GM19239 (cell line): ENCODE data around the gene IDH1.
"Not testable (repeated sequence)": the region's sequence is repeated elsewhere in the genome, so short reads cannot be mapped to it uniquely, and the experiment has no call there.

Experiments used
- DNase-seq: peaks from one replicate; pipeline ENCODE4 v3.0.0; 2011; ENCODE audit warnings: low spot score; ENCODE audit not compliant: insufficient read length
- FAIRE-seq: peaks from 2 replicates; lab custom pipeline; 2011; peaks lifted over from hg19 to GRCh38; lab: Jason Lieb, UNC

IDH1 gene

GRCh38 chr2:208254871-208255556 lies at the start of gene IDH1:
IDH1 (minus strand) TSS chr2:208255071; CDS start chr2:208251551, 3,520 bp downstream.
- FAIRE-seq: peak; percentile 96
- DNase-seq: peak; percentile 64

- FAIRE-seq (no peak), DNase-seq (no peak)
These were observed 49.3 kb upstream of the IDH1 start for GRCh38 chr2:208304157-208304556.

DNA sequence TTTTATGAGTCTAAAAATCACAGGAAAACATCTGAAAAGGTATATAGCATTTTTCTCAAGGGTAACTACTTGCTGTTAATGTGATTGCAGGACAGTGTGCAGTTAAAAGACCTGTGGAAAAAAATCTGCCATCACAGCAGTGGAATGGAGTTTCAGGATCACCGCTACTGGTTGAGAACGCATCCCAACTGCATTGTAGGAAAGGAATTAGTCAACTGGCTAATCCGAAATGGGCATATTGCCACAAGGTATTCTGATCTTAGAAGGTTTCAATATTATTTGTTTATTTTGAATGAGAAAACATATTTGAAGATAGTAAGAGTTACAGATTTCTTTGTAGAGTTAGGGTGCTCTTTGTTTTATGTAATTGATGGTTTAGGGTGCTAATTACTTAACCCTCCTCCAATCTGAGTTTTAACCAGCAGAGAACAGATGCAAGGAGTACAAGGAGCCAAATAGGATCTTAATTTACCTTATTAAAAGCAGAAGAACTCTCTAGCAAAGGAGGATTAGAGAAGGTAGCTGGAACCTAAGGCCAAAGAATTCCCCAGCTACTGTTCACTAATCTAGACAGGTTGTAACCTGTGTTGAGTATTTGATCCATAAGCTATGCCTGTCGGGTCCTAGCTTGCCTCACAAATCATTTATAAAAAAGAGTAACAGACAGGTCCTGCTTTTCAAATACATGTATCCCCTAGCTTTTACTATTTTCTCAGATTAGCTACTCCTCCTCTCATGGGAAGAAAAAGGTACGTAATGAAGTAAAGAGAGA lies 46.2 kb upstream of the IDH1 start:
- FAIRE-seq (no peak), DNase-seq (no peak)

- FAIRE-seq: no peak
These were observed 43.1 kb upstream of the IDH1 start for GRCh38 chr2:208297961-208298360.

GRCh38 chr2:208296610-208297009 lies 41.7 kb upstream of the IDH1 start:
- DNase-seq: no peak
- FAIRE-seq: no peak

More at GRCh38 chr2:208297961-208298360, 43.1 kb upstream of the IDH1 start:
- no peak for DNase-seq

GRCh38 chr2:208295834-208296233 lies 41.0 kb upstream of the IDH1 start:
- no peak for FAIRE-seq
- no peak for DNase-seq

- peak; percentile 35 for FAIRE-seq
- DNase-seq: no peak
These were observed 39.7 kb upstream of the IDH1 start for GRCh38 chr2:208294482-208295024.

DNA sequence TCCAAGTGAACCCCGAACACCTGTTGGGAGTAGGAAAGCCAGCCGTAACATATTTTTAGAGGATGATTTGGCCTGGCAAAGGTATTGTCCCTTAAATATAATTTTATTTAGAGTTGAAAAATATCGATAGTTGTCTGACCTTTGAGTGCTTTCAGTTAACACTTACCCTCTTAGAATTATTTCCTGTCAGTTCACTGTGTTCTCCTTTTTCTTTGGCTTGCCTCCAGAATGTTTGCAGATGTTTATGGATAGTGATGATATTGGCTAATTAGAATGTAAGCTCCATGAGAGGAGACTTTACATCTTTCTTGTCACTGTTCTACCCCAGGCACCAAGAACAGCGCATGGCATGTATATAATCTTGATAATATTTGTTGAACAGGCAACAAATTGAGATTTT lies 31.0 kb upstream of the IDH1 start:
- FAIRE-seq (no peak), DNase-seq (no peak)

DNA sequence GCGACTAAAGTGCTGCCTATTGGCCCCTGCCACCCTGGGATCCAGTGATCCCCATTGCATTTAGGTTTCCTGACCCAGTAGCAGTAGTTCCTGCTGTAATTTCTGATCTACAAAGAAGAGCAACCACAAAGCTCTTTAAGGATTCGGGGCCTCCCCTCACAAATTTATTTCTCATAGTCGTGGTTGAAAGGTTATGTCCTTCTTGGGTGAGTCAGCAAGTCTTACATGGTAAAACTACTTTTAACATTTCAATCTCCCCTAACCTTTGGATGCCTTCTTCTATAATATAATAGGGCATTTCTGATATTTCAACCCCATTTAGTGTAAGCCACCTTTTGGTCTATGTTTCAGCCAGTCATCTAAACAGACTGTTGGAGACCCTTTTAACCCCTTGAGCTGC lies 26.1 kb upstream of the IDH1 start:
- no peak for DNase-seq

DNA sequence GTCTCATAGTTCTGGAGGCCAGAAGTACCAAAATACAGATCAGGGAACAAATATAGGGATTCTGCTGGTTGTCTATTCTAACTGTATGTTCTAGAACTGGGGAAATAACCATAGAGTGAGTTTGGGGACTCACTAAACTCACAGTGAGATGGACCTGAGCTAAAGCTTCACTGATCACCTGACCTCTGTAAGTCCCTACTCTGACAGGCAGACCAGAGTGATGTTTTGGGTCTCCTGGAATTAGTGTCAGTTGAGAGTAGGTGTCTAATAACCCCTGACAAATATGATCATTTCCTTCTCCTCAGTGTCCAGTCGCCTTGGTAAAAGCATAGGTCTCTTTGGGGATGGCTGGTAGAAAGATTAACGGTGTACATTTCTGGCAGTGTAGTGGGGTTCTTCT lies 25.4 kb upstream of the IDH1 start:
- FAIRE-seq (no peak), DNase-seq (no peak)

More for the DNA sequence above, 26.1 kb upstream of the IDH1 start:
- no peak for FAIRE-seq

DNA sequence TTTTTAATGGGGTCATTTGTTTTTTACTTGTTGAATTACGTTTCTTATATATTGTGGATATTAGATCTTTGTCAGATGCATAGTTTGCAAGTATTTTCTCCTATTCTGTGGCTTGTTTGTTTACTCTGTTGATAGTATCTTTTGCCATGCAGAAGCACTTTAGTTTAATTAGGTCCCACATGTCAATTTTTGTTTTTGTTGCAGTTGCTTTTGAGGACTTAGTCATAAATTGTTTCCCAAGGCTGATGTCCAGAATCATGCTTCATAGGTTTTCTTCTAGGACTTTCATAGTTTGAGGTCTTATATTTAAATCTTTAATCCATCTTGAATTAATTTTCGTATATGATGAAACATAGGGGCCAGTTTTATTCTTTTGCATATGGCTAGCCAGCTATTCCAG lies 24.4 kb upstream of the IDH1 start:
- no peak for DNase-seq
- FAIRE-seq: no peak

- DNase-seq (no peak), FAIRE-seq (no peak)
These were observed 23.7 kb upstream of the IDH1 start for GRCh38 chr2:208278549-208278948.

- FAIRE-seq (peak; percentile 40), DNase-seq (no peak)
These were observed 19.9 kb upstream of the IDH1 start for GRCh38 chr2:208274748-208275147.

- FAIRE-seq (no peak), DNase-seq (no peak)
These were observed 14.2 kb upstream of the IDH1 start for GRCh38 chr2:208269091-208269490.

GRCh38 chr2:208268156-208268952 lies 13.5 kb upstream of the IDH1 start:
- DNase-seq (no peak), FAIRE-seq (no peak)

- DNase-seq, FAIRE-seq: not testable (repeated sequence)
These were observed 12.7 kb upstream of the IDH1 start for GRCh38 chr2:208267526-208267925.

DNA sequence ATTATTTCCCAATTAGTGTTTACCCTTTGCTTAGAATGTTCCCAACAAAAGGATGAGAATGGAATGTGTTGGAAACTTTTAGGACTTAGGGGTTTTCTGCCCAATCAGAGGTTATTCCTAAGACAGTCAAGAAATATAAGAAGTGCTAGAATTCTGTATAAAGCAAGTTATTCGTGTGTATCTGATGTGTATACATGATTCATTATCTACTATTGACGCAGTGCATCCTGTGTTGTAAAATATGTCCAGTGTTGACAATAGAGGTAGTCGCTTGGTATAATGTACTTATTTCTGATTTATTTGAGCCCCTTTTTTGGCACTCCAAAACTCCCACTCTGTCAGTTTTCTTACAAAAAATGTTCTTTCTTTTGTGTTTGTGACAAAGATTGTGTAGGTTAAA lies 12.1 kb upstream of the IDH1 start:
- no peak for FAIRE-seq
- no peak for DNase-seq

DNA sequence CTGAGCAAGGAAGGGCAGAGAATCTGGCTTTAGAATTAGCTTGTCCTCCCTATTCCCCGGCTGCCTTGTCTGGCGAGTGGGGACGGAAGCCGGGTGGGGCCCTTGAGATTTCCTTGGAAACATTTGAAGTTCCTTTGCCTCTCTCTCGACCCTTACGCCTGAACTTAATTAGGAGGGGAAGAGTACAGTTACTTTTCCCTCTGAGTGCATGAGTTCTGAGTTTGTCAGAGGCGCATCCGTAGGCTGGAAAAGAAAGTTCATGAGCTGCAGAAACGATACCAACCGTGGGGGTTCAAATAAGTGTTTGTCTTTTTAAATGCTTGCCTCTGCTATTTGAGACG lies 11.7 kb upstream of the IDH1 start:
- DNase-seq (no peak), FAIRE-seq (no peak)

DNA sequence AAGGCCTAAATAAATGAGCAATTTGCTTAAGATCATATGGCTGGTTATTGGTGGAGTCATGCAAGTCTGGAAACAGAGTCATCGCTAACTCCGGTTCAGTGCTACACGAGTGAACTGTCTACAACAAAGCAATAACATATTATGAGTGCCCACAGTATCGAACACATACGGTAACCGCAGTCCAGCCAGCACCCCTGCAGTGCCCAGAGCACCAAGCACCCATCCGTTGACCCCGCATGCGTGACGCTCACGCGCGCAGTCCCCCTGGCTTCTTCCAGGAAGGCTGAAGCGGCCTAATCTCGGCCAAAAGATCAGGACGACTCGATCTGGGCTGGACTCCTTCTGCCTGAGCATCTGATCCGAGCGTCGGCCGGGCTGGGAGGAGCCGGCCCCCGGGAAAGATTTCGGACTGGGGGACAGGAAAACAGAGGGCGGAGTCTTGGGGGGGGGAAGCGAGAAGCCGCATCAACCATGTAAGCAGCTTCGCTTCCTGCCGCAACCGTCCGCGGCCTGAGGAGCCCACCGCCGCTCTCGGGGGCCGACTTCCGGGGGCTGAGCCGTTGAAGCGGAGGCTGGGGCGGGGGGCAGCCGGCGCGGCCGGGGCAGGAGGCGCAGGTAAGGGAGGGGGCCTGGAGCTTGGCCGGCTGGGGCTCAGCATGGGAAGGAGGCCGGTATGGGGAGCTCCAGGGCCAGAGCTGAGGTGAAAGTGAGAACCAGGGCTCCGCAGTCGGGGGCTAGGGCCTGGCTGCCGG lies 11.1 kb upstream of the IDH1 start, which contains the start of gene PIKFYVE:
PIKFYVE (plus strand) TSS at position 455 of the 752 bp plus-strand sequence. CDS start 5,265 bp downstream, outside the sequence.
- FAIRE-seq (peak; percentile 96), DNase-seq (peak; percentile 72)

- FAIRE-seq: no peak
- DNase-seq: no peak
These were observed 10.5 kb upstream of the IDH1 start for GRCh38 chr2:208265371-208265800.
